K562 (cell line): ENCODE data around the gene UVRAG. TPM values are rescaled to one million over a fixed set of nuclear protein-coding genes. Genes with fewer than 3 reads are reported as not detected.

Experiments
- BHLHE40 ChIP-seq: IDR thresholded peaks from 2 replicates; pipeline ENCODE4 v1.6.1; 2011; ENCODE audit warnings: low read length, improper control_type of control experiment
- LARP7 ChIP-seq: fragments of 450-650 bp; IDR thresholded peaks from 2 replicates; pipeline ENCODE4 v1.6.1; 2016
- MYC ChIP-seq, 2 experiments: fragments of 250-450 bp in 1 of 2; sonication (Bioruptor Pico) in 1 of 2; IDR thresholded peaks; 2 replicates each; pipeline versions ENCODE4 v1.5.1 to v1.6.1; 2012 to 2021; ENCODE audit warnings: low read depth in 2 of 2, borderline replicate concordance in 1 of 2, improper control_type of control experiment in 1 of 2, low read length in 1 of 2, mild to moderate bottlenecking in 1 of 2, moderate library complexity in 1 of 2
- SMARCA4 ChIP-seq: fragments of 450-650 bp; IDR thresholded peaks from 2 replicates; pipeline ENCODE4 v1.6.1; 2016
- XRCC5 ChIP-seq: fragments of 200-400 bp; formaldehyde crosslinking; IDR thresholded peaks from 2 replicates; pipeline ENCODE4 v1.6.1; 2017; ENCODE audit warnings: low read depth, mild to moderate bottlenecking, low read length
- ZBTB40 ChIP-seq, 2 experiments: fragments of 450-650 bp in 1 of 2; sonication (generic) in 1 of 2; formaldehyde crosslinking in 1 of 2; IDR thresholded peaks; 2 replicates each; pipeline versions ENCODE4 v1.7.1 to v1.9.0; 2016 to 2022; ENCODE audit warnings: inconsistent platforms in 1 of 2, mild to moderate bottlenecking in 1 of 2, missing genetic modification reagents in 1 of 2
- ZFP36 ChIP-seq: fragments of 150-350 bp; IDR thresholded peaks from 2 replicates; pipeline ENCODE4 v1.6.1; 2018; ENCODE audit warnings: low read length, low read depth; ENCODE audit not compliant: partially characterized antibody
- ZNF589 ChIP-seq: fragments of 200-800 bp; sonication (Bioruptor generic); IDR thresholded peaks from 2 replicates; pipeline ENCODE4 v1.6.1; 2016; ENCODE audit warnings: low read depth, missing genetic modification characterization, missing compliant biosample characterization
- polyA plus RNA-seq, 8 experiments: library from polyadenylated mRNA; depleted of rRNA in 4 of 8; stranded (reverse) in 5 of 8; unstranded in 3 of 8; fragments of >200 nt; fragmentation: Nextera tagmentation in 2 of 8; fragmentation: Illumina TruSeq in 1 of 8; extraction: Ambion mirVana in 2 of 8; extraction: Trizol in 1 of 8; gene quantifications; 2 replicates each; pipeline versions ENCODE4 v1.2.1 to v1.2.3, GENCODE V29; 2011 to 2014; ENCODE audit warnings: inconsistent platforms in 1 of 8, missing spikeins in 1 of 8
- total RNA-seq, 7 experiments: library from RNA; depleted of rRNA in 6 of 7; stranded (reverse); fragments of >200 nt in 6 of 7; fragmentation: Illumina TruSeq in 2 of 7; extraction: Trizol in 2 of 7; gene quantifications; 2 replicates each; pipeline versions ENCODE4 v1.2.1 to v1.2.3, GENCODE V29; 2011 to 2021; ENCODE audit warnings: low replicate concordance in 1 of 7
- TF ChIP-seq, protein P1 (sequence below): fragments of 200-800 bp; sonication (Bioruptor generic); IDR thresholded peaks from 2 replicates; pipeline ENCODE4 v1.6.1; 2017; ENCODE audit warnings: missing genetic modification characterization, missing compliant biosample characterization
- TF ChIP-seq, protein P2 (sequence below): fragments of 450-650 bp; IDR thresholded peaks from 2 replicates; pipeline ENCODE4 v1.6.1; 2016; ENCODE audit warnings: borderline replicate concordance

UVRAG gene
- total and polyA plus RNA-seq, 9 of the 15 experiments (the other 6 are each of a cell fraction or from before 2014, with no cell fraction given) = 3.1 to 17.8 (median 12.4) TPM

- TF ChIP-seq ZBTB40 (IDR thresholded peaks at IDR 0.05) = peak; percentile 31; the same call in 1 of the 2 replicates
- TF ChIP-seq ZBTB40 (CRISPR knock-in tag; IDR thresholded peaks at IDR 0.05) = no peak
- peak; percentile 65; the same call in 1 of the 2 replicates for TF ChIP-seq LARP7
- TF ChIP-seq XRCC5 = no peak
- peak; percentile 34; the same call in 1 of the 2 replicates for TF ChIP-seq MYC (IDR thresholded peaks at IDR 0.05; ENCODE audit: low read depth, low read length)
- no peak for TF ChIP-seq MYC (CRISPR knock-in tag; IDR thresholded peaks at IDR 0.05; ENCODE audit: borderline replicate concordance, low read depth)
- TF ChIP-seq, protein P1, sequence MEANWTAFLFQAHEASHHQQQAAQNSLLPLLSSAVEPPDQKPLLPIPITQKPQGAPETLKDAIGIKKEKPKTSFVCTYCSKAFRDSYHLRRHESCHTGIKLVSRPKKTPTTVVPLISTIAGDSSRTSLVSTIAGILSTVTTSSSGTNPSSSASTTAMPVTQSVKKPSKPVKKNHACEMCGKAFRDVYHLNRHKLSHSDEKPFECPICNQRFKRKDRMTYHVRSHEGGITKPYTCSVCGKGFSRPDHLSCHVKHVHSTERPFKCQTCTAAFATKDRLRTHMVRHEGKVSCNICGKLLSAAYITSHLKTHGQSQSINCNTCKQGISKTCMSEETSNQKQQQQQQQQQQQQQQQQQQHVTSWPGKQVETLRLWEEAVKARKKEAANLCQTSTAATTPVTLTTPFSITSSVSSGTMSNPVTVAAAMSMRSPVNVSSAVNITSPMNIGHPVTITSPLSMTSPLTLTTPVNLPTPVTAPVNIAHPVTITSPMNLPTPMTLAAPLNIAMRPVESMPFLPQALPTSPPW (CRISPR knock-in tag) = 0 out of 2 replicates have a peak, but pooled peaks have one; percentile 37
- TF ChIP-seq SMARCA4 = peak; percentile 56
- TF ChIP-seq, protein P2, sequence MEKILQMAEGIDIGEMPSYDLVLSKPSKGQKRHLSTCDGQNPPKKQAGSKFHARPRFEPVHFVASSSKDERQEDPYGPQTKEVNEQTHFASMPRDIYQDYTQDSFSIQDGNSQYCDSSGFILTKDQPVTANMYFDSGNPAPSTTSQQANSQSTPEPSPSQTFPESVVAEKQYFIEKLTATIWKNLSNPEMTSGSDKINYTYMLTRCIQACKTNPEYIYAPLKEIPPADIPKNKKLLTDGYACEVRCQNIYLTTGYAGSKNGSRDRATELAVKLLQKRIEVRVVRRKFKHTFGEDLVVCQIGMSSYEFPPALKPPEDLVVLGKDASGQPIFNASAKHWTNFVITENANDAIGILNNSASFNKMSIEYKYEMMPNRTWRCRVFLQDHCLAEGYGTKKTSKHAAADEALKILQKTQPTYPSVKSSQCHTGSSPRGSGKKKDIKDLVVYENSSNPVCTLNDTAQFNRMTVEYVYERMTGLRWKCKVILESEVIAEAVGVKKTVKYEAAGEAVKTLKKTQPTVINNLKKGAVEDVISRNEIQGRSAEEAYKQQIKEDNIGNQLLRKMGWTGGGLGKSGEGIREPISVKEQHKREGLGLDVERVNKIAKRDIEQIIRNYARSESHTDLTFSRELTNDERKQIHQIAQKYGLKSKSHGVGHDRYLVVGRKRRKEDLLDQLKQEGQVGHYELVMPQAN = peak; percentile 55; the same call in 1 of the 2 replicates
- peak; percentile 84 for TF ChIP-seq BHLHE40
- TF ChIP-seq ZFP36 = no peak
- TF ChIP-seq ZNF589 = no peak
Observed at GRCh38 chr11:75816561-75817239, 1.7 kb downstream of the UVRAG start (continued).
